Measurements from ENCODE around the gene SLC35F1.

DNA sequence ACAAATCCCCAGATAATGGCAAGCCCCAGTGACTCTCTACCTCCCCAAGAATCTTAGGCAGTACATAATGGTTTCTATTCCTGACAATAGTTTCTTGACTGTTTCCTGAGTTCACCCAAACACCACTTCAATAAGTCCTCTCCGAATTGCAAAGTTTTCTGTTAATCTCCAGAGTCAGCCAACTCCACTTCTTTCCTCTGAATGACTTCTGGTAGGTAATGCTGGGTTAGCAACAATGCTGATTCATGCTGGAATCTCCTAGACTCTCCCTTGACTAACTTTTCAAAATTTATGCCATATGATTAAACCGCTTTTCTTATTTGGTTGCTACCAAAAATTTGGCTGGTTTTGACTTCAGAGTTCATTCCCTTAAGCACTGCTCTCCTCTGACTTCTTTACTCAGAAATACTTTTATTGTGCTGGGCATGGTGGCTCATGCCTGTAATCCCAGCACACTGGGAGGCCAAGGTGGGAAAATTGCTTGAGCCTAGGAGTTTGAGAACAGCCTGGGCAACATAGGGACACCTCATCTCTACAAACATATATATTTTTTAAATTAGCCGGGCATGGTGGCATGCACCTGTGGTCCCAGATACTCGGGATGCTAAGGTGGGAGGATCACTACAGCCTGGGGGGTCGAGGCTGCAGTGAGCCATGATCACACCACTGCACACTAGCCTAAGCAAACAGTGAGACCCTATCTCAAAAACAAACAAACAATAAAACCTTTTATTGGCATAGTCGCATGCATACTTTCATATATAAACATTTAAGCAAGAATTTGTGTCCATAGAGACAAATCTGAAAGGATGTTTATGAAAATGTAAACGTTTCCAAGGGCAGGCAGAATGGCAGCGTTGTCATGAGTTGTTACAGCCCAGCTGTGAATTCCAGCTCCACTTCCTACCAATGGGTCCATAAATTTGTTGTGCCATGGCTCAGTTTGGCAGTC is 391.7 kb downstream of the SLC35F1 start:
- TF ChIP-seq, protein P1, sequence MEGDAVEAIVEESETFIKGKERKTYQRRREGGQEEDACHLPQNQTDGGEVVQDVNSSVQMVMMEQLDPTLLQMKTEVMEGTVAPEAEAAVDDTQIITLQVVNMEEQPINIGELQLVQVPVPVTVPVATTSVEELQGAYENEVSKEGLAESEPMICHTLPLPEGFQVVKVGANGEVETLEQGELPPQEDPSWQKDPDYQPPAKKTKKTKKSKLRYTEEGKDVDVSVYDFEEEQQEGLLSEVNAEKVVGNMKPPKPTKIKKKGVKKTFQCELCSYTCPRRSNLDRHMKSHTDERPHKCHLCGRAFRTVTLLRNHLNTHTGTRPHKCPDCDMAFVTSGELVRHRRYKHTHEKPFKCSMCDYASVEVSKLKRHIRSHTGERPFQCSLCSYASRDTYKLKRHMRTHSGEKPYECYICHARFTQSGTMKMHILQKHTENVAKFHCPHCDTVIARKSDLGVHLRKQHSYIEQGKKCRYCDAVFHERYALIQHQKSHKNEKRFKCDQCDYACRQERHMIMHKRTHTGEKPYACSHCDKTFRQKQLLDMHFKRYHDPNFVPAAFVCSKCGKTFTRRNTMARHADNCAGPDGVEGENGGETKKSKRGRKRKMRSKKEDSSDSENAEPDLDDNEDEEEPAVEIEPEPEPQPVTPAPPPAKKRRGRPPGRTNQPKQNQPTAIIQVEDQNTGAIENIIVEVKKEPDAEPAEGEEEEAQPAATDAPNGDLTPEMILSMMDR (IDR thresholded peaks at IDR 0.05; ENCODE audit: extremely low read depth in 1 of 2, insufficient read depth in 1 of 2, low read depth in 1 of 2, low read length in 2 of 2), result no peak
- no peak for TF ChIP-seq POLR2A (IDR thresholded peaks at IDR 0.05; ENCODE audit: low read depth, low read length)

All from endothelial cell of umbilical vein (primary cell).